IgD-negative memory B cell (primary cell): ENCODE results near the gene PLA2G15. TPM values are rescaled to one million over a fixed set of nuclear protein-coding genes. Genes with fewer than 3 reads are reported as not detected.

Source experiments
- H3K27ac Mint-ChIP-seq, 3 donors: one replicate each; pipeline ENCODE4 v1.8.0; 2020 to 2022; ENCODE audit warnings: mild to moderate bottlenecking in 3 of 3, mixed read lengths in 3 of 3, moderate library complexity in 1 of 3
- H3K27me3 Mint-ChIP-seq: one replicate; pipeline ENCODE4 v1.8.0; 2021; ENCODE audit warnings: mixed read lengths
- H3K36me3 Mint-ChIP-seq: one replicate; pipeline ENCODE4 v1.8.0; 2020; ENCODE audit warnings: mild to moderate bottlenecking, mixed read lengths
- H3K4me1 Mint-ChIP-seq, 3 donors: one replicate each; pipeline ENCODE4 v1.8.0; 2020 to 2022; ENCODE audit warnings: mixed read lengths in 3 of 3, mild to moderate bottlenecking in 1 of 3
- H3K4me3 Mint-ChIP-seq, 4 donors: one replicate each; pipeline ENCODE4 v1.8.0; 2020 to 2022; ENCODE audit warnings: mild to moderate bottlenecking in 4 of 4, mixed read lengths in 4 of 4, moderate library complexity in 3 of 4
- H3K9me3 Mint-ChIP-seq, 3 donors: one replicate each; pipeline ENCODE4 v1.8.0; 2020 to 2021; ENCODE audit warnings: mixed read lengths in 3 of 3, mild to moderate bottlenecking in 1 of 3
- polyA plus RNA-seq: library from polyadenylated mRNA; unstranded; fragments of 300-500 nt; fragmentation: Illumina TruSeq; gene quantifications from one replicate; pipeline ENCODE4 v1.2.3, GENCODE V29; 2021

Gene PLA2G15
- polyA plus RNA-seq, 1 donor from 2014 or later: 8.2 TPM

DNA sequence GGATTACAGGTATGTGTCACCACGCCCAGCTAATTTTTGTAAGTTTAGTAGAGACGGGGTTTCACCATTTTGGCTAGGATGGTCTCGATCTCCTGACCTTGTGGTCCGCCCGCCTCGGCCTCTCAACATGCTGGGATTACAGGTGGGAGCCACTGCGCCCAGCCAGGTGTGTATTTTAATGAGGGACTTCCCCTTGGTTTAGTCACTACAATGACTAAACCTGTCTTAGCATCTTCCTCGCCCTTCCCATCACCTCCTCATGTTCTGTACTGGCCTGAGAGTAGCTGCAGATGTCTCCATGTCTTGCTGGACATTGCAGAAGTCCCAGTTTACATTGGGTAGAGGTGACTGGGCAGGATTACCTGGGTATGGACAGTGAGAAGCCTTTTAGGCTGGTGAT is 28.7 kb downstream of the PLA2G15 start:
- H3K27me3 Mint-ChIP-seq: no peaks in the 10 kb centered on the region
- H3K9me3 Mint-ChIP-seq: no peaks in the 10 kb centered on the region
- H3K4me3 Mint-ChIP-seq: peak overlapping the region in 2 of 4 donors; percentile 12 to 83
- H3K36me3 Mint-ChIP-seq: peaks cover 9% of the 10 kb centered on the region
- peaks cover 45 to 49% (median 47%) of the 10 kb centered on the region in 3 donors for H3K4me1 Mint-ChIP-seq
- peak overlapping the region; percentile 23 to 76 (median 55) for H3K27ac Mint-ChIP-seq

DNA sequence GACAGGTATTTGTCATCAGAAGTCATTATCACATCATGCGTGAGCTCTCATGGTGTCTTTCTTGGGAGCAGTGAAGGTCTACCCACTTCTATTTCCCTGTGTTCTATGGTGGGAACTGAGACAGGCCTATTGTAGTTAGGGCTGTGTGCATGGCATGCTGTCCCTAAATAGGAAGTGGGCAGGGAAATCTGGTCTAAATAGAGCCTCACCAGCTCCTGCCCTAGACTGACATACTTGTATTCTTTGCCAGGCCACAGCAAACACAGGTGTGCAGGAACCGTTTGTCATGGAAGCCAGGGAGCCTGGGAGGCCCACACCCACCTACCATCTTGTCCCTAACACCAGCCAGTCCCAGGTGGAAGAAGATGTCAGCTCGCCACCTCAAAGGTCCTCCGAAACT is 29.3 kb downstream of the PLA2G15 start:
- H3K4me1 Mint-ChIP-seq: peaks cover 44% of the 10 kb centered on the region in 3 donors
- no peaks in the 10 kb centered on the region for H3K9me3 Mint-ChIP-seq
- H3K36me3 Mint-ChIP-seq: peaks cover 10% of the 10 kb centered on the region
- peak overlapping the region in 2 of 4 donors; percentile 67 to 83 for H3K4me3 Mint-ChIP-seq
- peak overlapping the region; percentile 23 to 76 (median 55) for H3K27ac Mint-ChIP-seq
- no peaks in the 10 kb centered on the region for H3K27me3 Mint-ChIP-seq

GRCh38 chr16:68275611-68276191 is 30.5 kb downstream of the PLA2G15 start:
- peaks cover 10% of the 10 kb centered on the region for H3K36me3 Mint-ChIP-seq

GRCh38 chr16:68276223-68276622 is 31.1 kb downstream of the PLA2G15 start:
- peak overlapping the region; percentile 63 to 92 (median 85) for H3K4me3 Mint-ChIP-seq
- H3K4me1 Mint-ChIP-seq: peaks cover 48 to 52% (median 52%) of the 10 kb centered on the region in 3 donors
- peaks cover 9% of the 10 kb centered on the region for H3K36me3 Mint-ChIP-seq
- no peaks in the 10 kb centered on the region for H3K27me3 Mint-ChIP-seq
- H3K27ac Mint-ChIP-seq: peak overlapping the region; percentile 76 to 96 (median 88)
- no peaks in the 10 kb centered on the region for H3K9me3 Mint-ChIP-seq

More at GRCh38 chr16:68275611-68276191, 30.5 kb downstream of the PLA2G15 start:
- H3K9me3 Mint-ChIP-seq: no peaks in the 10 kb centered on the region
- peak overlapping the region; percentile 76 to 96 (median 88) for H3K27ac Mint-ChIP-seq
- H3K27me3 Mint-ChIP-seq: no peaks in the 10 kb centered on the region
- peak overlapping the region; percentile 63 to 92 (median 85) for H3K4me3 Mint-ChIP-seq
- peaks cover 44 to 48% (median 48%) of the 10 kb centered on the region in 3 donors for H3K4me1 Mint-ChIP-seq

- Mint-ChIP-seq H3K36me3 (peaks cover 19% of the 10 kb centered on the region), H3K27ac (peak overlapping the region in 1 of 3 donors; percentile 39), H3K27me3 (no peaks in the 10 kb centered on the region), H3K4me3 (peak overlapping the region; percentile 1 to 91 (median 39)), H3K4me1 (peaks cover 48 to 61% (median 53%) of the 10 kb centered on the region in 3 donors), H3K9me3 (no peaks in the 10 kb centered on the region)
Measured at GRCh38 chr16:68279726-68280558, 34.8 kb downstream of the PLA2G15 start.

- H3K4me3 Mint-ChIP-seq: peak overlapping the region in 3 of 4 donors; percentile 0 to 36 (median 30)
- H3K4me1 Mint-ChIP-seq: peaks cover 44 to 59% (median 56%) of the 10 kb centered on the region in 3 donors
- H3K9me3 Mint-ChIP-seq: no peaks in the 10 kb centered on the region
- peak overlapping the region; percentile 44 to 94 (median 89) for H3K27ac Mint-ChIP-seq
- H3K36me3 Mint-ChIP-seq: peaks cover 14% of the 10 kb centered on the region
- H3K27me3 Mint-ChIP-seq: no peaks in the 10 kb centered on the region
Measured at GRCh38 chr16:68281368-68282063, 36.3 kb downstream of the PLA2G15 start.

DNA sequence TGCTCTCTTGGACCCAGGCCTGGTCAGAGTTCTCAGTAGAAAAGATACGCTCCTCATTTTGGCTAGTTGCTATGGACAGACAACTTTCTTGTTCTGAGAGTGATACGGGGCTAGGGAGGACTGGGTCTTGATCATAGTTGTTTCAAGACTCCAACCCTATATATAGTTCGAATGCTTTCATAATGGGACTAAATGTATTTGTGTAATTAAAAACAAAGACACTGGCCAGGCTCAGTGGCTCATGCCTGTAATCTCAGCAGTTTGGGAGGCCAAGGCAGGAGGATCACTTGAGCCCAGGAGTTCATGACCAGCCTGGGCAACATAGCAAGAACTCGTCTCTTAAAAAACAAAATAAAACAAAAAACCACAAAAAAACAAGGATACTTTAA is 36.9 kb downstream of the PLA2G15 start:
- H3K36me3 Mint-ChIP-seq: peaks cover 13% of the 10 kb centered on the region
- H3K4me1 Mint-ChIP-seq: peaks cover 46 to 61% (median 59%) of the 10 kb centered on the region in 3 donors
- H3K27ac Mint-ChIP-seq: peak overlapping the region; percentile 44 to 94 (median 89)
- H3K4me3 Mint-ChIP-seq: peak overlapping the region in 1 of 4 donors; percentile 36
- H3K27me3 Mint-ChIP-seq: no peaks in the 10 kb centered on the region
- H3K9me3 Mint-ChIP-seq: no peaks in the 10 kb centered on the region

- H3K27me3 Mint-ChIP-seq: peaks cover 1% of the 10 kb centered on the region
- peaks cover 53 to 72% (median 71%) of the 10 kb centered on the region in 3 donors for H3K4me1 Mint-ChIP-seq
- no peaks in the 10 kb centered on the region for H3K9me3 Mint-ChIP-seq
- peaks cover 13% of the 10 kb centered on the region for H3K36me3 Mint-ChIP-seq
- H3K27ac Mint-ChIP-seq: peak overlapping the region; percentile 54 to 98 (median 91)
- H3K4me3 Mint-ChIP-seq: peak overlapping the region; percentile 37 to 91 (median 82)
Measured at GRCh38 chr16:68283346-68283745, 38.2 kb downstream of the PLA2G15 start.

- H3K27ac Mint-ChIP-seq: peak overlapping the region; percentile 54 to 98 (median 91)
- H3K27me3 Mint-ChIP-seq: peaks cover 1% of the 10 kb centered on the region
- peaks cover 13% of the 10 kb centered on the region for H3K36me3 Mint-ChIP-seq
- H3K9me3 Mint-ChIP-seq: no peaks in the 10 kb centered on the region
- peak overlapping the region; percentile 37 to 91 (median 82) for H3K4me3 Mint-ChIP-seq
- peaks cover 53 to 73% (median 72%) of the 10 kb centered on the region in 3 donors for H3K4me1 Mint-ChIP-seq
Measured at GRCh38 chr16:68283801-68284598, 38.8 kb downstream of the PLA2G15 start.

GRCh38 chr16:68284847-68285246 is 39.7 kb downstream of the PLA2G15 start:
- H3K27me3 Mint-ChIP-seq: peaks cover 1% of the 10 kb centered on the region
- H3K4me1 Mint-ChIP-seq: peaks cover 58 to 78% (median 74%) of the 10 kb centered on the region in 3 donors
- H3K36me3 Mint-ChIP-seq: peaks cover 12% of the 10 kb centered on the region
- peak overlapping the region; percentile 37 to 91 (median 82) for H3K4me3 Mint-ChIP-seq
- H3K27ac Mint-ChIP-seq: peak overlapping the region; percentile 54 to 98 (median 91)
- H3K9me3 Mint-ChIP-seq: no peaks in the 10 kb centered on the region

DNA sequence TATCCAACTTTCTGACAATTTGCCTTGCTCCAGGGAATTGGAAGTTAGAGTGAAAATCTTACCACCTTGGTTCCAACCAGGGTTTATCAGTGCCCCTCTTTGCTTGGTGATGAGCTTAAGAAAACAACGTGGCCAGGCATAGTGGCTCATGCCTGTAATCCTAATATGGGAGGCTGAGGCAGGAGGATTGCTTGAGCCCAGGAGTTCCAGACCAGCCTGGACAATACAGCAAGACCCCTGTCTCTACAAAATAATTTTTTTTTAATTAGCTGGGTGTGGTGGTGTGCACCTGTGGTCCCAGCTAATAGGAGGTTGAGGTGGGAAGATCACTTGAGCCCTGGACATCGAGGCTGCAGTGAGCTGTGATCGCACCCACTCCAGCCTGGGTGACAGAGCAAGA is 40.5 kb downstream of the PLA2G15 start:
- Mint-ChIP-seq H3K4me1 (peaks cover 56 to 80% (median 76%) of the 10 kb centered on the region in 3 donors), H3K27me3 (peaks cover 1% of the 10 kb centered on the region), H3K27ac (peak overlapping the region; percentile 54 to 98 (median 91)), H3K36me3 (peaks cover 12% of the 10 kb centered on the region), H3K9me3 (no peaks in the 10 kb centered on the region), H3K4me3 (peak overlapping the region; percentile 16 to 91 (median 76))

DNA sequence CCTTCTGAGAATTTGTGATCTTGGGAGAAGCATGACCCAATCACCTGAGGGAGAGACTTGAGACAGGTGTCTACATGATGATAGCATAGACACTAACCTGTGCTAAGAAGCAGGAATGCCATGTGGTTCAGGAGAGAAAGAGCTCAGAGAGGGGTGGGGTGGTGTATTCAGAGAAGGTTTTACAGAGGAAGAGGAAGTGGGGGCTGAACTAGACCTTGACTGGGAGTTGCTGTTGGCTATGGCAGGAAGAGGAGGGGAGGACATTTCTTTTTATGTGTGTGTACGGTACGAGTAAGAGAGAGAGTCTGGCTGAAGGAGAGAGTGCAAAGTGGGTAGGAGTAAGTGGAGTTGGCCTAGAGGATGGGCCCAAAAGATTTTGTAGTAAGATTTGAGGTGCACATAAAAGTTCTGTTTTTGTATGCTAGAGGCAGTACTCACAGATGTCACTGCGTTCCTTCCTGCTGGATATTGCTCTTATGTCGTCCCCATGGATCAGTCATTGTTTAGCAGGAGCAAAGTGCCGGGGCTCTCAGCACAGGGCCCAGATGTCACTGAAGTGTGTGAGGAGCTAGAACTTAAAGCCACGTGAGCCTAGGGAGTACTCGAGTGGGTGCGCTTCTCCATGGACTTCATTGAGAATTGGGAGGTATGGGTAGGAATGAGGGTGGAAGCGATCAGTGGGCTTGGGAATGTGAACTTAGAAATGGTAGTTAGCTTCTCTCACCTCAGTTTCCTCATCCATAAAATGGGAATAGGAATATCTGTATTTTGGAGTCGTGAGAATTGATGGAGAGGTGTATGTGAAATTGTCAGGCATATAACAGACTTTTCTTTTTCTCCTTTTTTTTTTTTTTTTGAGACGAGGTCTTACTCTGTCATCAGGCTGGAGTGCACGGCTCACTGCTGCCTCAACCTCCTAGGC is 41.2 kb downstream of the PLA2G15 start:
- Mint-ChIP-seq H3K27ac (peak overlapping the region; percentile 54 to 93 (median 91)), H3K9me3 (no peaks in the 10 kb centered on the region), H3K27me3 (peaks cover 1% of the 10 kb centered on the region), H3K36me3 (peaks cover 10% of the 10 kb centered on the region), H3K4me1 (peaks cover 50 to 76% (median 76%) of the 10 kb centered on the region in 3 donors), H3K4me3 (peak overlapping the region; percentile 67 to 91 (median 80))
